K562 (cell line): ENCODE data around the gene DCAF5. TPM values are rescaled to one million over a fixed set of nuclear protein-coding genes. Genes with fewer than 3 reads are reported as not detected.

ENCODE experiments used
- ATAC-seq: fragments of 200-7000 bp; cut with Tn5 transposase; 3 replicates; pipeline ENCODE4 v1.9.1; 2020; ENCODE audit warnings: moderate library complexity
- BruUV-seq: library from RNA; stranded (reverse); fragments of 400-500 nt; replicated peaks from 2 replicates; lab custom pipeline; 2021; lab: Mats Ljungman, UMichigan
- CTCF ChIA-PET: fragments of 300-600 bp; formaldehyde crosslinking; extraction: SDS; loops from one replicate; lab custom pipeline; 2021; ENCODE audit warnings: low intra/inter-chr PET ratio; lab: Yijun Ruan, JAX
- POLR2A ChIA-PET: fragments of 300-600, 350-650 bp; sonication (Branson Sonifier 250); formaldehyde crosslinking; extraction: SDS; loops from one replicate; lab custom pipeline; 2021; ENCODE audit warnings: antibody characterized with exemption, inconsistent platforms; lab: Yijun Ruan, JAX
- DNase-seq, 4 experiments: peaks; one replicate each; pipeline versions ENCODE4 v3.0.0 to v3.0.0-alpha.2; 2011 to 2018; ENCODE audit warnings: low spot score in 3 of 4, mixed read lengths in 3 of 4; ENCODE audit errors: extremely low read depth in 1 of 4
- FAIRE-seq: peaks from 2 replicates; lab custom pipeline; 2011; peaks lifted over from hg19 to GRCh38; lab: Jason Lieb, UNC
- H2AFZ ChIP-seq: 2 replicates; pipeline ENCODE4 v1.6.0; 2011; ENCODE audit warnings: low read depth, low read length, control low read depth, inconsistent platforms
- H3K27ac ChIP-seq: fragments of 200-600 bp; 3 replicates; pipeline ENCODE4 v1.8.0; 2011; ENCODE audit warnings: low read depth, mild to moderate bottlenecking, control low read depth, inconsistent platforms, low read length, moderate library complexity, mixed read lengths; ENCODE audit errors: extremely low read depth
- H3K27me3 ChIP-seq, 2 experiments: fragments of 300-600 bp in 1 of 2; 2 replicates in 1 of 2; 3 replicates in 1 of 2; pipeline versions ENCODE4 v1.6.0 to v1.8.0; 2011; ENCODE audit warnings: inconsistent platforms in 2 of 2, low read length in 2 of 2, mild to moderate bottlenecking in 1 of 2, mixed read lengths in 1 of 2, moderate library complexity in 1 of 2; ENCODE audit not compliant: control insufficient read depth in 2 of 2, insufficient read depth in 2 of 2
- H3K36me3 ChIP-seq: fragments of 300-600 bp; 3 replicates; pipeline ENCODE4 v1.8.0; 2011; ENCODE audit warnings: mild to moderate bottlenecking, low read length, inconsistent platforms; ENCODE audit not compliant: control insufficient read depth, insufficient read depth
- H3K4me1 ChIP-seq, 2 experiments: fragments of 200-600 bp in 1 of 2; replicated peaks in 1 of 2; 2 replicates in 1 of 2; 3 replicates in 1 of 2; pipeline versions ENCODE4 v1.5.1 to v1.8.0; 2011; ENCODE audit warnings: inconsistent platforms in 2 of 2, low read length in 2 of 2, mild to moderate bottlenecking in 1 of 2, mixed read lengths in 1 of 2, moderate library complexity in 1 of 2; ENCODE audit not compliant: control insufficient read depth in 2 of 2, insufficient read depth in 2 of 2
- H3K4me2 ChIP-seq: 2 replicates; pipeline ENCODE4 v1.6.1; 2011; ENCODE audit warnings: low read length, control low read depth, inconsistent platforms, mixed read lengths; ENCODE audit not compliant: insufficient read depth
- H3K4me3 ChIP-seq: fragments of 200-600 bp; sonication (generic), shearing (Covaris generic); 2 replicates; pipeline ENCODE4 v1.5.1; 2016; ENCODE audit warnings: control low read depth, inconsistent platforms
- H3K79me2 ChIP-seq: fragments of 200-600 bp; 3 replicates; pipeline ENCODE4 v1.8.0; 2011; ENCODE audit warnings: low read length, inconsistent platforms; ENCODE audit not compliant: control insufficient read depth, insufficient read depth
- H3K9ac ChIP-seq, 2 experiments: 2 replicates each; pipeline versions ENCODE4 v1.6.0 to v1.6.1; 2011; ENCODE audit warnings: low read depth in 2 of 2, low read length in 2 of 2, control low read depth in 1 of 2, inconsistent platforms in 1 of 2, mild to moderate bottlenecking in 1 of 2, mixed read lengths in 1 of 2; ENCODE audit not compliant: insufficient read depth in 1 of 2
- H3K9me1 ChIP-seq: one replicate; pipeline ENCODE4 v1.6.0; 2011; ENCODE audit warnings: inconsistent platforms, mild to moderate bottlenecking, low read length, moderate library complexity; ENCODE audit not compliant: control insufficient read depth, insufficient read depth
- H3K9me3 ChIP-seq: replicated peaks from 2 replicates; pipeline ENCODE4 v1.5.1; 2011; ENCODE audit warnings: low read depth, low read length, inconsistent platforms; ENCODE audit not compliant: control insufficient read depth, insufficient read depth
- H4K20me1 ChIP-seq: replicated peaks from 2 replicates; pipeline ENCODE4 v1.6.1; 2011; ENCODE audit warnings: low read length, inconsistent platforms, mixed read lengths; ENCODE audit not compliant: control insufficient read depth, insufficient read depth
- ARID1B ChIP-seq: fragments of 450-650 bp; IDR thresholded peaks from 2 replicates; pipeline ENCODE4 v1.6.1; 2016; ENCODE audit warnings: antibody characterized with exemption, mild to moderate bottlenecking, inconsistent platforms
- BCOR ChIP-seq: fragments of 450-650 bp; IDR thresholded peaks from 2 replicates; pipeline ENCODE4 v1.6.1; 2016
- DPF2 ChIP-seq: fragments of 450-650 bp; IDR thresholded peaks from 2 replicates; pipeline ENCODE4 v1.6.1; 2016
- HMBOX1 ChIP-seq: sonication (generic); IDR thresholded peaks from 2 replicates; pipeline ENCODE4 v1.6.1; 2016
- JUND ChIP-seq, 2 experiments: IDR thresholded peaks; 2 replicates in 1 of 2; 3 replicates in 1 of 2; pipeline ENCODE4 v1.6.1; 2011; ENCODE audit warnings: borderline replicate concordance in 2 of 2, low read depth in 2 of 2, low read length in 2 of 2, improper control_type of control experiment in 1 of 2, missing biosample characterization in 1 of 2, missing genetic modification characterization in 1 of 2, missing genetic modification reagents in 1 of 2
- KHSRP ChIP-seq: fragments of 450-650 bp; IDR thresholded peaks from 2 replicates; pipeline ENCODE4 v1.6.1; 2017
- PRDM10 ChIP-seq: fragments of 450-650 bp; IDR thresholded peaks from 2 replicates; pipeline ENCODE4 v1.6.1; 2018; ENCODE audit not compliant: partially characterized antibody
- RBM14 ChIP-seq: fragments of 200-400 bp; formaldehyde crosslinking; IDR thresholded peaks from 2 replicates; pipeline ENCODE4 v1.6.1; 2018; ENCODE audit warnings: low read depth, mild to moderate bottlenecking, low read length, moderate library complexity, borderline replicate concordance; ENCODE audit not compliant: insufficient read depth
- SPI1 ChIP-seq: IDR thresholded peaks from 2 replicates; pipeline ENCODE4 v1.6.1; 2011; ENCODE audit warnings: low read depth, low read length, control low read depth, borderline replicate concordance
- TEAD4 ChIP-seq, 2 experiments: sonication (generic) in 1 of 2; formaldehyde crosslinking in 1 of 2; IDR thresholded peaks; 2 replicates each; pipeline versions ENCODE4 v1.6.1 to v1.8.0; 2012 to 2022; ENCODE audit warnings: borderline replicate concordance in 1 of 2, inconsistent platforms in 1 of 2, low read length in 1 of 2, mild to moderate bottlenecking in 1 of 2, missing genetic modification reagents in 1 of 2
- TRIM24 ChIP-seq, 2 experiments: fragments of 450-650 bp; IDR thresholded peaks; 2 replicates each; pipeline ENCODE4 v1.6.1; 2016
- ZNF282 ChIP-seq: sonication (generic); formaldehyde crosslinking; IDR thresholded peaks from 2 replicates; pipeline ENCODE4 v1.8.1; 2023; ENCODE audit warnings: missing genetic modification reagents
- WGBS: fragments of 100-300 bp; shearing (Covaris generic); methylation state at CpG from one replicate; pipeline ENCODE4 v1.1.6; 2016; ENCODE audit warnings: low coverage, mixed read lengths; ENCODE audit not compliant: insufficient coverage; ENCODE audit errors: missing lambda C conversion rate; 5-methylcytosine and 5-hydroxymethylcytosine counted together
- in situ Hi-C: fragments of 300-500 bp; cut with MboI; formaldehyde crosslinking; loops from 4 replicates; pipeline ENCODE4 v1.15.0; 2018; ENCODE audit warnings: inconsistent platforms, mixed read lengths
- intact Hi-C: fragments of 100-400 bp; cut with micrococcal nuclease; formaldehyde crosslinking; loops from 2 replicates; pipeline ENCODE4 v1.14.2; 2022
- polyA plus RNA-seq, 8 experiments: library from polyadenylated mRNA; depleted of rRNA in 4 of 8; stranded (reverse) in 5 of 8; unstranded in 3 of 8; fragments of >200 nt; fragmentation: Nextera tagmentation in 2 of 8; fragmentation: Illumina TruSeq in 1 of 8; extraction: Ambion mirVana in 2 of 8; extraction: Trizol in 1 of 8; gene quantifications; 2 replicates each; pipeline versions ENCODE4 v1.2.1 to v1.2.3, GENCODE V29; 2011 to 2014; ENCODE audit warnings: inconsistent platforms in 1 of 8, missing spikeins in 1 of 8
- total RNA-seq, 7 experiments: library from RNA; depleted of rRNA in 6 of 7; stranded (reverse); fragments of >200 nt in 6 of 7; fragmentation: Illumina TruSeq in 2 of 7; extraction: Trizol in 2 of 7; gene quantifications; 2 replicates each; pipeline versions ENCODE4 v1.2.1 to v1.2.3, GENCODE V29; 2011 to 2021; ENCODE audit warnings: low replicate concordance in 1 of 7
- TF ChIP-seq, protein P1 (sequence below): fragments of 250-450 bp; sonication (Bioruptor Pico); IDR thresholded peaks from 2 replicates; pipeline ENCODE4 v1.8.0; 2021; ENCODE audit warnings: moderate library complexity, mild to moderate bottlenecking, inconsistent platforms
- TF ChIP-seq, protein P2 (sequence below): fragments of 450-650 bp; formaldehyde crosslinking; IDR thresholded peaks from 2 replicates; pipeline ENCODE4 v1.4.0; 2020; ENCODE audit warnings: mild to moderate bottlenecking, mixed read lengths

DCAF5 gene
- total and polyA plus RNA-seq, 9 of the 15 experiments (the other 6 are each of a cell fraction or from before 2014, with no cell fraction given), result 5.6 to 24.1 (median 12.7) TPM

DNA sequence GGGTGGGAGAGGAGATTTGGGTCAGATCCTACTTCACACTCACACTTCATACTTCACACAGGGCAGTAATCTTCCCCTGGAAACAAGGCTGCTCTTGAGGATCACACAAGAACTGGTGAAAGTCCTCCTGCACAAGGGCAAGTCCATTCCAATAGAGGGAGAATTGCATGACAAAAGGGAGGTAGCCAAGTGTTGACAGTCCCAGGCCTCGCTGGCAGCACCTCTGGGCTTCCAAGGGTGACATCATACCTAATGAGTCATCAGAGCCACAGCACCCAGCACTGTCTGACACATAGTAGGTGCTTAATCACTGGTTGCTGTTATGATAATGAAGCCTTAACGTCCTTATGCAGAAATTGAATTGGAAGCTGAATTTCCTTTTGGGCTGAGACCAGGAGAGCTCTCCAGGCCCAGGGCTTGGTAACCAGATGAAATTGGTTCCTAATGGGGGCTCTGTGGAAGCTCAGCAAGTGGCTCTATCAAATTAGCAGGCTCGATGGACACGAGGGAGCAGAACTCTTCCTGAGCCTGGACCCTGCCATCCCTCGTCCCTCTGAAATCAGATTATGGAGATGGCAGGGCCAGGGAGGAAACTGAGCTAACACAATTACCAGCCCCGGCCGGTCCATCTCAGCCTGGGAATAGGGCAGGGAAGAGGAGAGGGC lies 115.0 kb downstream of the DCAF5 start:
- H3K79me2 ChIP-seq, result no peaks in the 10 kb centered on the region
- peaks cover 4 to 16% of the 10 kb centered on the region in 2 experiments; a peak in 3 of 5 replicates for H3K4me1 ChIP-seq
- H3K27me3 ChIP-seq, result peaks cover 8 to 12% of the 10 kb centered on the region in 2 experiments; a peak in 4 of 5 replicates
- ATAC-seq, result peak; percentile 61
- no peak overlapping the region for H3K27ac ChIP-seq
- FAIRE-seq, result no peak
- H3K4me3 ChIP-seq, result no peak overlapping the region
- ChIA-PET POLR2A (interaction anchor here (0.8 to 1.2 kb wide), 3 partner anchors 10 to 18 kb away, joined by 3 to 4 read pairs (median 3); no protein-coding TSS in a partner anchor), CTCF (no interaction called here)
- BruUV-seq, result no TSS peak
- no peaks in the 10 kb centered on the region for H3K9me3 ChIP-seq
- H3K36me3 ChIP-seq, result no peaks in the 10 kb centered on the region
- peak in 2 of 4 experiments; percentile 22 to 38 for DNase-seq
- H3K9me1 ChIP-seq, result no peaks in the 10 kb centered on the region
- in situ Hi-C loops (no loop called here), intact Hi-C loops (no loop called here)
- no peak overlapping the region for H3K9ac ChIP-seq
- H2AFZ ChIP-seq, result no peak overlapping the region
- H3K4me2 ChIP-seq, result no peak overlapping the region
- H4K20me1 ChIP-seq, result no peaks in the 10 kb centered on the region
- 15% methylated on average over 5 of the region's 7 CpGs for WGBS
- TF ChIP-seq HMBOX1 (no peak), ARID1B (no peak; the same call in 1 of the 2 replicates), ZNF282 (CRISPR knock-in tag) (no peak), DPF2 (0 out of 2 replicates have a peak, but pooled peaks have one; percentile 17), TEAD4 (IDR thresholded peaks at IDR 0.05; ENCODE audit: low read length) (no peak), TEAD4 (CRISPR knock-in tag; IDR thresholded peaks at IDR 0.05; ENCODE audit: borderline replicate concordance) (no peak), PRDM10 (peak; percentile 83), KHSRP (no peak), RBM14 (no peak), SPI1 (no peak), BCOR (no peak), TRIM24 (IDR thresholded peaks at IDR 0.05) (0 out of 4 replicates have a peak, but pooled peaks of 1 of the 2 experiments have one; percentile 30), JUND (IDR thresholded peaks at IDR 0.05; ENCODE audit: borderline replicate concordance, low read depth, low read length) (peak; percentile 93), JUND (tag; IDR thresholded peaks at IDR 0.05; ENCODE audit: borderline replicate concordance, low read depth, low read length) (peak; percentile 88)
- TF ChIP-seq, protein P1, sequence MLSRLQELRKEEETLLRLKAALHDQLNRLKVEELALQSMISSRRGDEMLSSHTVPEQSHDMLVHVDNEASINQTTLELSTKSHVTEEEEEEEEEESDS (CRISPR knock-in tag), result no peak
- TF ChIP-seq, protein P2, sequence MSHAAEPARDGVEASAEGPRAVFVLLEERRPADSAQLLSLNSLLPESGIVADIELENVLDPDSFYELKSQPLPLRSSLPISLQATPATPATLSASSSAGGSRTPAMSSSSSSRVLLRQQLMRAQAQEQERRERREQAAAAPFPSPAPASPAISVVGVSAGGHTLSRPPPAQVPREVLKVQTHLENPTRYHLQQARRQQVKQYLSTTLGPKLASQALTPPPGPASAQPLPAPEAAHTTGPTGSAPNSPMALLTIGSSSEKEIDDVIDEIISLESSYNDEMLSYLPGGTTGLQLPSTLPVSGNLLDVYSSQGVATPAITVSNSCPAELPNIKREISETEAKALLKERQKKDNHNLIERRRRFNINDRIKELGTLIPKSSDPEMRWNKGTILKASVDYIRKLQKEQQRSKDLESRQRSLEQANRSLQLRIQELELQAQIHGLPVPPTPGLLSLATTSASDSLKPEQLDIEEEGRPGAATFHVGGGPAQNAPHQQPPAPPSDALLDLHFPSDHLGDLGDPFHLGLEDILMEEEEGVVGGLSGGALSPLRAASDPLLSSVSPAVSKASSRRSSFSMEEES (CRISPR knock-in tag), result no peak
